Neural progenitor cell (in vitro differentiated cells): Measurements from ENCODE around the gene PPP1R9A. TPM values are rescaled to one million over a fixed set of nuclear protein-coding genes. Genes with fewer than 3 reads are reported as not detected.

ENCODE experiments used
- DNase-seq: peaks from one replicate; pipeline ENCODE4 v3.0.0-alpha.2; 2016; ENCODE audit warnings: low spot score
- H2AFZ ChIP-seq: fragments of 200-600 bp; sonication (generic); replicated peaks from 2 replicates; pipeline ENCODE4 v1.6.1; 2016; ENCODE audit warnings: antibody characterized with exemption
- H3F3A ChIP-seq: fragments of 200-600 bp; sonication (generic); 2 replicates; pipeline ENCODE4 v1.6.1; 2016; ENCODE audit warnings: antibody characterized with exemption, low read depth
- H3K27ac ChIP-seq: fragments of 200-600 bp; sonication (generic); 2 replicates; pipeline ENCODE4 v1.5.1; 2016; ENCODE audit warnings: mild to moderate bottlenecking
- H3K27me3 ChIP-seq: fragments of 200-600 bp; sonication (generic); 2 replicates; pipeline ENCODE4 v1.6.1; 2016; ENCODE audit warnings: mild to moderate bottlenecking, moderate library complexity
- H3K36me3 ChIP-seq: fragments of 200-600 bp; sonication (generic); 2 replicates; pipeline ENCODE4 v1.5.1; 2016
- H3K4me1 ChIP-seq: fragments of 200-600 bp; sonication (generic); 2 replicates; pipeline ENCODE4 v1.6.1; 2016; ENCODE audit warnings: mixed run types
- H3K4me2 ChIP-seq: fragments of 200-600 bp; sonication (generic); 2 replicates; pipeline ENCODE4 v1.6.1; 2016
- H3K4me3 ChIP-seq: fragments of 200-600 bp; sonication (generic); 2 replicates; pipeline ENCODE4 v1.5.1; 2016
- H3K79me2 ChIP-seq: fragments of 200-600 bp; sonication (generic); 2 replicates; pipeline ENCODE4 v1.6.1; 2016; ENCODE audit warnings: low read depth
- H3K9ac ChIP-seq: fragments of 200-600 bp; sonication (generic); 2 replicates; pipeline ENCODE4 v1.6.1; 2016
- H3K9me3 ChIP-seq: fragments of 200-600 bp; sonication (generic); 2 replicates; pipeline ENCODE4 v1.5.1; 2016; ENCODE audit warnings: low read depth
- H4K20me1 ChIP-seq: fragments of 200-600 bp; sonication (generic); 2 replicates; pipeline ENCODE4 v1.6.1; 2016; ENCODE audit warnings: low read depth
- H3K27ac Mint-ChIP-seq: 3 replicates; pipeline ENCODE4 v1.8.0; 2021; ENCODE audit warnings: mixed read lengths
- H3K27me3 Mint-ChIP-seq: 2 replicates; pipeline ENCODE4 v1.8.0; 2022; ENCODE audit warnings: low read depth, mild to moderate bottlenecking, inconsistent platforms, moderate library complexity, mixed read lengths; ENCODE audit not compliant: insufficient read depth
- H3K36me3 Mint-ChIP-seq: 3 replicates; pipeline ENCODE4 v1.8.0; 2021; ENCODE audit warnings: mixed read lengths
- H3K4me1 Mint-ChIP-seq: 3 replicates; pipeline ENCODE4 v1.8.0; 2021; ENCODE audit warnings: mixed read lengths
- H3K4me3 Mint-ChIP-seq: 3 replicates; pipeline ENCODE4 v1.8.0; 2021; ENCODE audit warnings: mild to moderate bottlenecking, moderate library complexity, mixed read lengths
- H3K9me3 Mint-ChIP-seq: 3 replicates; pipeline ENCODE4 v1.8.0; 2020; ENCODE audit warnings: mixed read lengths
- EZH2 ChIP-seq: fragments of 200-600 bp; sonication (generic); IDR thresholded peaks from 2 replicates; pipeline ENCODE4 v1.6.1; 2017; ENCODE audit warnings: antibody characterized with exemption, mild to moderate bottlenecking, moderate library complexity
- EZH2phosphoT487 ChIP-seq: fragments of 200-600 bp; sonication (generic); IDR thresholded peaks from 2 replicates; pipeline ENCODE4 v1.6.1; 2017; ENCODE audit warnings: antibody characterized with exemption
- total RNA-seq: library from RNA; depleted of rRNA; stranded (reverse); fragments of >200 nt; gene quantifications from 2 replicates; pipeline ENCODE4 v1.2.3, GENCODE V29; 2015; ENCODE audit warnings: low replicate concordance
- TF ChIP-seq, protein P1 (sequence below): fragments of 200-600 bp; sonication (generic); IDR thresholded peaks from 2 replicates; pipeline ENCODE4 v1.5.1; 2017; ENCODE audit warnings: antibody characterized with exemption, mild to moderate bottlenecking

PPP1R9A gene
- total RNA-seq, 1 donor from 2014 or later = 40.7 TPM

DNA sequence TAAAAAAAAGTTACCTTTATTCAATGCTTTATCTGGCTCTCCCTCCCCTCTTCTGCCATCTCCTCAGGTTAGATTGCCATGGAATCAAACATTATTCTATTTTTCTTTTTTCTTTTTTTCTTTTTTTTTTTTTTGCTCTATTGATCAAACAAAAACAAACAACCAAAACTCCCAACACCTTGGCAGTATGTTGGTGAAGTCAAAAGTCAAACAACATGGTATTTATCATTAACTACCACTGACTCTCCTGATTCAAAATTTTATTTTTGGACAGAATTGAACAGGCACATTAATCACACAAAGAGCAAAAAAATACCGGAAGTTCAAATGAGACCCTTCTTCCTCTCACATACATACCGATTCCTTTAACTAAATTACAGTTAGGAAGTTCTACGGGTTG lies 410.6 kb downstream of the PPP1R9A start:
- H3K9me3 ChIP-seq = no peaks in the 10 kb centered on the region
- TF ChIP-seq EZH2 = no peak
- TF ChIP-seq, protein P1, sequence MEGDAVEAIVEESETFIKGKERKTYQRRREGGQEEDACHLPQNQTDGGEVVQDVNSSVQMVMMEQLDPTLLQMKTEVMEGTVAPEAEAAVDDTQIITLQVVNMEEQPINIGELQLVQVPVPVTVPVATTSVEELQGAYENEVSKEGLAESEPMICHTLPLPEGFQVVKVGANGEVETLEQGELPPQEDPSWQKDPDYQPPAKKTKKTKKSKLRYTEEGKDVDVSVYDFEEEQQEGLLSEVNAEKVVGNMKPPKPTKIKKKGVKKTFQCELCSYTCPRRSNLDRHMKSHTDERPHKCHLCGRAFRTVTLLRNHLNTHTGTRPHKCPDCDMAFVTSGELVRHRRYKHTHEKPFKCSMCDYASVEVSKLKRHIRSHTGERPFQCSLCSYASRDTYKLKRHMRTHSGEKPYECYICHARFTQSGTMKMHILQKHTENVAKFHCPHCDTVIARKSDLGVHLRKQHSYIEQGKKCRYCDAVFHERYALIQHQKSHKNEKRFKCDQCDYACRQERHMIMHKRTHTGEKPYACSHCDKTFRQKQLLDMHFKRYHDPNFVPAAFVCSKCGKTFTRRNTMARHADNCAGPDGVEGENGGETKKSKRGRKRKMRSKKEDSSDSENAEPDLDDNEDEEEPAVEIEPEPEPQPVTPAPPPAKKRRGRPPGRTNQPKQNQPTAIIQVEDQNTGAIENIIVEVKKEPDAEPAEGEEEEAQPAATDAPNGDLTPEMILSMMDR = no peak
- no peak for TF ChIP-seq EZH2phosphoT487
- no peak overlapping the region for H3K4me3 Mint-ChIP-seq
- no peak for DNase-seq
- no peaks in the 10 kb centered on the region for H3K9me3 Mint-ChIP-seq
- no peaks in the 10 kb centered on the region for H4K20me1 ChIP-seq
- no peak overlapping the region for H3K9ac ChIP-seq
- peaks cover 11% of the 10 kb centered on the region for H3K4me1 ChIP-seq
- H3K36me3 ChIP-seq = peaks cover 3% of the 10 kb centered on the region
- H3K4me1 Mint-ChIP-seq = peaks cover 3% of the 10 kb centered on the region
- H3K27me3 Mint-ChIP-seq = peaks cover 4% of the 10 kb centered on the region
- no peak overlapping the region for H3K27ac Mint-ChIP-seq
- H3F3A ChIP-seq = no peaks in the 10 kb centered on the region
- no peak overlapping the region for H3K4me2 ChIP-seq
- H3K27me3 ChIP-seq = no peaks in the 10 kb centered on the region
- H3K27ac ChIP-seq = no peak overlapping the region
- H3K79me2 ChIP-seq = no peaks in the 10 kb centered on the region
- no peak overlapping the region for H3K4me3 ChIP-seq
- no peaks in the 10 kb centered on the region for H3K36me3 Mint-ChIP-seq
- peak overlapping the region; percentile 17 for H2AFZ ChIP-seq

DNA sequence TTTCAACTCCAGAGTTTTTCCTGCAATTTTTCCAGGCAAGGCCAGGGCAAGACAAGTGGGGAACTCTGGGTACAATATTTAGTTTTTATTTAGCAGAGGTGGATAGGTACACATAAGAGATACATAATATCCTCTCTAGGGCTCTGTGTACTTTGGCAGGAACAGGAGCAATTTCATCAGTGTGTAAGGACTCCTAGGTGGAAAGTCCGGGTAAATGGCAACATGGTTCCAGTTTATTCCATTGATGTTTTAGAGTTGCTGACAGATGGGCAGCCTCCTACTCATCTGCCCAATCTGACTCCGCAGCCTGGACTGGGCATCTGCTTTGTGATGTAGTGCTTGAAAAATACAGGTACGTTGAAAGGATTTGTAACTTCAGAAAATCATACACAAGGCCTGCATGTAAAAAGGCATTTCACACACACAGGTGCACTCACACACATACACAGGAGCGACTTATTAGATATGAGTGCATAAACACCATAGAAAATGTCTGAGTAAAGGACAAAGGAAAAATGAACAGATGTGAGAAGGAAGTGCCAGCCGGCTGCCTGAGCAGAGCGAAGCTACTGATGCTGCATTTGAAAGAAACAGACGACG lies 411.2 kb downstream of the PPP1R9A start:
- Histone ChIP-seq H3K27ac (no peak overlapping the region), H4K20me1 (no peaks in the 10 kb centered on the region), H3K79me2 (no peaks in the 10 kb centered on the region), H3K27me3 (peaks cover 2% of the 10 kb centered on the region), H3K4me2 (no peak overlapping the region), H3K4me3 (no peak overlapping the region), H3F3A (no peaks in the 10 kb centered on the region), H3K9me3 (no peaks in the 10 kb centered on the region), H2AFZ (peak overlapping the region; percentile 17), H3K36me3 (peaks cover 3% of the 10 kb centered on the region), H3K4me1 (peaks cover 11% of the 10 kb centered on the region), H3K9ac (no peak overlapping the region)
- TF ChIP-seq EZH2phosphoT487 = no peak
- TF ChIP-seq, protein P1 = no peak
- no peak for TF ChIP-seq EZH2
- DNase-seq = no peak
- H3K4me1 Mint-ChIP-seq = peaks cover 3% of the 10 kb centered on the region
- no peaks in the 10 kb centered on the region for H3K36me3 Mint-ChIP-seq
- H3K4me3 Mint-ChIP-seq = no peak overlapping the region
- H3K27ac Mint-ChIP-seq = no peak overlapping the region
- H3K27me3 Mint-ChIP-seq = peaks cover 4% of the 10 kb centered on the region
- no peaks in the 10 kb centered on the region for H3K9me3 Mint-ChIP-seq

DNA sequence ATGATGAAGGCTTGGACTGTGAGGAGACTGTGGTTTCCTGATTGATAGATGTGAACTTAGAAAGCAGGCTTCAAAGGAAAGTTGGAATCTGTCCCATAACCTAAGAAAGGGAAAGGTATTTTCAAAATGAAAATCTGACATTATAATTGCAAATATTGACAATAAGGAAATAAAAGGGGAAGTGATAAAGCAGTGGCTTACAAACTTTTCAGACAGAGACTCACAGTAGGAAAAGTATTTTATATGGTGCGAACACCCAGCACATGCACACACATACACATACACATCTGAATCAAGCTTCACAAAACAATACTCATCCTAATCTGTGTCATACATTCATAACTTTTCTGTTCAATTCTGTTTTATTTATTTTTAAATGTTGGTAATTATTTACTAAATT lies 412.2 kb downstream of the PPP1R9A start:
- H3K27me3 Mint-ChIP-seq = peaks cover 4% of the 10 kb centered on the region

More for the DNA sequence above, 412.2 kb downstream of the PPP1R9A start:
- DNase-seq = no peak
- H3K4me3 ChIP-seq = no peak overlapping the region
- H3K79me2 ChIP-seq = no peaks in the 10 kb centered on the region
- no peaks in the 10 kb centered on the region for H3F3A ChIP-seq
- H3K4me1 ChIP-seq = peaks cover 16% of the 10 kb centered on the region
- Mint-ChIP-seq H3K27ac (no peak overlapping the region), H3K4me3 (no peak overlapping the region), H3K36me3 (no peaks in the 10 kb centered on the region), H3K9me3 (no peaks in the 10 kb centered on the region), H3K4me1 (peaks cover 3% of the 10 kb centered on the region)
- no peak overlapping the region for H2AFZ ChIP-seq
- no peak for TF ChIP-seq EZH2phosphoT487
- TF ChIP-seq, protein P1 = no peak
- TF ChIP-seq EZH2 = no peak
- H3K36me3 ChIP-seq = peaks cover 3% of the 10 kb centered on the region
- H3K4me2 ChIP-seq = no peak overlapping the region
- no peak overlapping the region for H3K27ac ChIP-seq
- no peaks in the 10 kb centered on the region for H4K20me1 ChIP-seq
- H3K9me3 ChIP-seq = no peaks in the 10 kb centered on the region
- H3K9ac ChIP-seq = no peak overlapping the region
- H3K27me3 ChIP-seq = peaks cover 10% of the 10 kb centered on the region
